Activated T-cell treated with anti-CD3 and anti-CD28 coated beads for 4 hours (primary cell): ENCODE data around the gene AHNAK2.
"Not testable (repeated sequence)": the region's sequence is repeated elsewhere in the genome, so short reads cannot be mapped to it uniquely, and the experiment has no call there.

Experiments
- DNase-seq: peaks from one replicate; pipeline ENCODE4 v3.0.0-alpha.2; 2020

Gene AHNAK2

DNA sequence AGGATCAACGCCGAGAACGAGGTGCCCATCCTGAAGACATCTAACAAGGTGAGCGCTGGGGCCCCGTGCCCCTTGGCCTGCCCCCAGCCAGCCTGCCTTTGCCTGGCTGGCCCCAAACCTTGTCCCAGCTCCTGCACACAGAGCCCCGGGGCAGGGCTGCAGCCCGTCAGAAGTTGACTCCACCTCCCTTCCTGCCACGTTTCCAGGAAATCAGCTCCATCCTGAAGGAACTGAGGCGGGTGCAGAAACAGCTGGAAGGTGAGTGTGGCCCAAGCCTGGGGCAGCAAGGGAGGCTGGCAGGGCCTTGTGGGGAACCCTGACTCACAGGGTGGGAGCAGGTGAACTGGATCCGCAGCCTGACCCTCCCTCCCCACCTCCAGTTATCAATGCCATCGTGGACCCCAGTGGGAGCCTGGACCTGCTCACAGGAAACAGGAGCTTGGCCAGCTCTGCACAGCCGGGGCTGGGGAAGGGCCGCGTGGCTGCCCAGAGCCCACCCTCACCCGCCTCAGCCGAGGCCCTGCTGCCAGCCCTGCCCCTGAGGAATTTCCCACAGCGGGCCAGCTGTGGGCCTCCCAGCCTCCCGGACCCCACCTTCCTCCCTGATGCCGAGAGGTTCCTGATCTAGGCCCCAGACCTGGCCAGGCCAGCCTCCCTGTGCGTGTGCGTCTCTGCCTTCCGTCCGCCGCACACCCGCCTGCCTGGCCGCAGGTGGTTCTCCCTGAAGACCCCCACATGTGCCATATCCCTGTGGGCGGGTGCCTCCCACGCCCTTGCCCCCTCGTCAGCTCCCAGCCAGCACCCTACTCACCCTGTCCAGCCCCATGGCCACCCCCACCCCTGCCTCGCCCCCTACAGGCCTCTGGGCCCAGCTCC lies 83.6 kb downstream of the AHNAK2 start:
- no peak for DNase-seq

DNA sequence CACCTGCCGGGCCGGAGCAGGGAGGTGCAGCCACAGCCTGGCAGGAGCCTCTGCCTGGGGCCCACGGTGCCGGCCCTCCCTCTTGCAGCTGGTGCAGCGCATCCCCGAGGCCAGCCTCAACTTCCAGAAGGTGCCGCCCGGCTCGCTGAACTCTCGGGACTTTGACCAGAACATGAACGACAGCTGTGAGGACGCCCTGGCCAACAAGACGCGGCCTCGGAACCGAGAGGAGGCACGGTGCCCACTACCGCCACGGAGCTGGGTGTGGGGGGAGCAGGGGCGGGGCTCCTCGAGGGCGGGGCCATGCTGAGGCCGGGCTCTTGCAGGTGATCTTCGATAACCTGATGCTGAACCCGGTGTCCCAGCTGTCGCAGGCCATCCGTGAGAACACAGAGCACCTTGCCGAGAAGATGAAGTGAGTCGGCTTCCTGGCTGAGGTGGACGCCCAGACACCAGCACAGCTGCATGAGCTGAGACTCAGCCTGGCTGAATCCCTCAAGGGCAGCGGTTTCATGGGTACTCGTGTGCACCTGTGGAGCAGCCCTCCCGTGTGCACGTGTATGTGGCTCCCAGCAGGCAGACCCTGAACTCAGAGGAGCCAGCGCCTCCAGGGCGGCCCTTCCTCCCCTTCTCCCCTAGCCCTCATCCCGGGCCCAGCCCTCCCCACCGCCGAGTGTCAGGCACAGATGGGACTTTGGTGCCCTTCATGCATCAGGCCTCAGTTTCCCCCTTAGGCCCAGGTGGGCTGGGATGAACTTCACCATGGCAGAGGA lies 84.6 kb downstream of the AHNAK2 start:
- no peak for DNase-seq

DNA sequence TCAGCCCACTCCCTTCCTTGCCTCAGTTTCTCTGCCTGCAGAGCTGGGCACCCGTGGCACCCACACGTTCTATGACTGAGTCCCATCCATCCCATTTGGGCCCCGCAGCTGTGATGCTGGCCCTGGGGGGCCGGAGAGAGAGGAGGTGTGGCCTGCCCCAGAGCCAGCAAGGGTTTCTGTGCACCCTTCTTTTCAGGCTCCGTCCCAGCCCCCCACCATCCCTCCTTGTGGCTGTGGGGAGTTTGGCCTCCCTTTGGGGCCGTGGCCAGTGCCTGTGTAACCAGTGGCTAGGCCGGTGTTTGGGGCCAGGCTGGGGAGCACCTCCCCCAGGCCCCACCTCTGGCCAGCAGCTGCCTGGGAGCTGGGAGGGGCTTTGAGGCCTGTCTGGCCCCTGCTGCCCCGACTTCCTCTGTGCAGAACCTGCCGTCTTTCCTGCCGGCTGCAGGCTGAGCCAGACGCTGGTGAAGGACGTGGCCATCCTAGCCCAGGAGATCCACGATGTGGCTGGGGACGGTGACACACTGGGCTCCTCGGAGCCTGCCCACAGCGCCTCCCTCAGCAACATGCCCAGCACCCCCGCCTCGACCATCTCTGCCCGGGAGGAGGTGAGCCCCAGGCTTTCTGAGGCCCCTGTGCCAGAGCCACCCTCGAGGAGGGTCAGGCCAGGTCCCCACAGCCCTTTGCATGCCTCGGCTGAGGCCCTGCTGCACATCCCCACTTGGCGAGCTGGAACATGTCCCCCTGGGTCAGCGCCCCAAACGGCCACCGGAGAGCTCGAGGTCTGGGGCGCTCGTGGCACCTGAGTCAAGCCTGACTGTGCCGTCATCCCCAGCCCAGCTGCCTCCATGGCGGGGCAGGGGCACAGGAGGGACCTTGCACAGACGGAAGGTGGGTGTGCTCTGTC lies 85.4 kb downstream of the AHNAK2 start:
- no peak for DNase-seq

DNA sequence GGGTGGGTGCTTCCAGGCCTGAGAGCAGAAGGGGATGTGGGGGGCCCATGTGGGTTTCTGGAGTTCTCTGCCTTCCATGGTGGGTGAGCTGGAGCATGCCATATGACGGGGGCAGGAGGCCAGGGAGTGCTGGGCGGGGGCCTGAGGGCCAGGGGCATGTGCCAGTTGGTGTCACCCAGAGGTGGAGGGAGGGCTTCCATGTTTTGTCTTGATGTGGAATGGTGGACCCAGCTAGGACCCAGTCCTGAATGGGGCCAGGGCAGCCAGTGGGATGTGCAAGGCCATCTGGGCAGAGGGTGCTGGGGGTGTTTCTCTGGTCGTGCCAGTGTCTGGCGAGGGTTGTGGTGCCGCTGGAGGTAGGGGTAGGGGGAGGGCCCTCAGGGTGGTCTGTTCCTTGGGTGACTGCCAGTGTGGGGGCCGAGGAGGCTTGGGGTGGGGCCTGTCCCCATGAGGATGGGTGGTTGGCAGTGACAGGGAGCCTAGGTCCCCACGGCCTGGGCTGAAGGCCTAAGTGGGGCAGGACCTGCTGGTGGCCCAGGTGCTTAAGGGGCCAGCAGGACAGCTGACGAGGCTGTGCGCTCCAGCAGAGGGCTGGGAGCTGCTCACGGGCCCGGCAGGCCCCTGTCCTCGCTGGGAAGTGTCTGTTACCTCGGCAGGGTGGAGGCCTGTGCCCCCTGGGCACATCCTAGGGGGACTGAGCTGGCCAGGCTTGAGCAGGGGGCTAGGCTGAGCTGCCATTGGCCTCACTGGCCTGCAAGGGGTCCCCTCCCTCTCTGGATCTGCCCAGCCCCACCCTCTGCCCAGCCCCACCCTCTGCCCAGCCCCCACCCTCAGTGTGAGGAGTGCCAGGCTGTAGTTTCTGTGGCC lies 86.3 kb downstream of the AHNAK2 start:
- DNase-seq, result no peak

DNA sequence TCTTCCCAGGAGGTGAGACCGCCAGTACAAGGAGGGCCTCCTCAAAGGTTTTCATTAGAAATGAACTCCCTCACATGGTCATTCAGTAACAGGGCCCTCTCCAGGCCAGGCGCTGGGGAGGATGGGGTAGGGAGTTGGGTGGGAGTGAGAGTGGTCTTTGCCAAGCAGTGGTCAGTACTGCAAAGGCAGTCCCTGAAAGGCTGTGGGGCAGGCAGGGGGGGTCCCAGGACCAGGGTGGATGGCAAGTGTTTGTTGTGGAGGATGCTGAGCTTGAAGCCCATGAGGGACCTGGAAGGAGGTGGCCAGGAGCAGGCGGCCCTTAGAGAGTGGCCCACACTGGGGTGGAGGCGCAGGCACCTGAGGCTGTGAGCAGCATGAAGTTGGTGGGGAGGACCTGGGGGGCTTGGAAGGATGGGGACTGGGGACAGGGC lies 87.0 kb downstream of the AHNAK2 start:
- no peak for DNase-seq

DNA sequence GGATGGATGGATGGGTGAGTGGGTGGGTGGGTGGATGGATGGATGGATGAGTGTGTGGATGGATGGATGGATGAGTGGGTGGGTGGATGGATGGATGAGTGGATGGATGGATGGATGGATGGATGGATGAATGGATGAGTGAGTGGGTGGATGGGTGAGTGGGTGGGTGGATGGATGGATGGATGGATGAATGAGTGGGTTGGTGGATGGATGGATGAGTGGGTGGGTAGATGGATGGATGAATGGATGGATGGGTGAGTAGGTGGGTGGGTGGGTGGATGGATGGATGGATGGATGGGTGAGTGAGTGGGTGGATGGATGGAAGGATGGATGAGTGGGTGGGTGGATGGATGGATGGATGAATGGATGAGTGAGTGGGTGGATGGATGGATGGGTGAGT lies 87.9 kb downstream of the AHNAK2 start:
- DNase-seq, result not testable (repeated sequence)

DNA sequence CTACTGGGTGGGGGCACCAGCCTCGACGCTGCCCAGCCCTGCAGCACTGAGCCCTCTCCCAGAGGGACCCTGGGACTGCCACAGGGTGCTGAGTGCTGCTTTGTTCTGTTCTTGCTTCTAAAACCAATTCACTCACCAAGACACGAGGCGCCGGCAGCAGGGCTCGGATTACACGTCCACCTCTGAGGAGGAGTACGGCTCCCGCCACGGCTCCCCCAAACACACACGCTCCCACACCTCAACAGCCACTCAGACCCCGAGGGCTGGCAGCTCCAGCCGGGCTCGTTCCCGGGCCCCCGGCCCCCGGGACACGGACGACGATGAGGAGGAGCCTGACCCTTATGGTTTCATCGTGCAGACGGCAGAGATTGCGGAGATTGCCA lies 88.8 kb downstream of the AHNAK2 start:
- no peak for DNase-seq

DNA sequence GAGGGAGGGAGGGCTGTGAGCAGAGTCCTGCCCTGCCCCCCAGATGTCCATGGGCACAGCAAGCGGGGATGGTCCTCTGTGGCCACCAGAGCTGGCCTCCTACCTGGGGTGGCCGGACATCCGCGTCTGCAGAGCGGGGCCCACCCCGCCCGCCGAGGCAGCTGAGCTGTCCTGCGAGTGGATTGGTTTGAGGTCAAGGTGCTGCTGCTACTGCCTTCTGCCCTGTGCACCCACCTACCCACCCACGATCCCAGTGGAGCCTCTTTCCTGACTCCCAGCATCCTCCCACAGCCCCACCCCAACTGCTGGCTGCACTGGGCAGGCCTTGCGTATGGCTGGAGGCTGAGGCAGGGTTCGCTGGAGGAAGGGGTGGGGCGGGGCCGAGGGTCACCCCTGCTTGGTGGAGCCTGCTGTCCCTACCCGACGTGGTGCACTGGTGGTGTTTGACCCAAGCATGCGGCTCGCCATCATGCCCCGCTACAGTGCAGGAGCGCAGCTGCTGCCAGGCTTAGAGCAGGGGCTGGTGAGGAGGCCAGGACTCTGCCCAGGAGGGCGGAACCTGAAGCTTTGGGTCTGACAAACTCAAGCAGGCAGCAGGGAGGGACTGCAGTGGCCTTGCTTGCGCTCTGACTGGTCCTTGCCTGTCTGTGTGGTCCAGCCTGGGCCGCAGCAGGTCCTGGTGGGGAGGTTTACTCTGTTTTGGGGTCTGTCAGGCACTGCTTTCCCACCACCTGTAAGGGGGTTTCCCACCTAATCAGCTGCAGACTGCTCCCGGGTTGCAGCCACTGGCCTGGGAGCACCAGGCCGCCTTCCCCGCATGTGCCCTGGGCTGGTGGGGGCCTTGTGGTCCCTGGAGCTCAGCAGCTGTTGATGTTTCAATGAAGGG lies 89.4 kb downstream of the AHNAK2 start:
- DNase-seq, result no peak

DNA sequence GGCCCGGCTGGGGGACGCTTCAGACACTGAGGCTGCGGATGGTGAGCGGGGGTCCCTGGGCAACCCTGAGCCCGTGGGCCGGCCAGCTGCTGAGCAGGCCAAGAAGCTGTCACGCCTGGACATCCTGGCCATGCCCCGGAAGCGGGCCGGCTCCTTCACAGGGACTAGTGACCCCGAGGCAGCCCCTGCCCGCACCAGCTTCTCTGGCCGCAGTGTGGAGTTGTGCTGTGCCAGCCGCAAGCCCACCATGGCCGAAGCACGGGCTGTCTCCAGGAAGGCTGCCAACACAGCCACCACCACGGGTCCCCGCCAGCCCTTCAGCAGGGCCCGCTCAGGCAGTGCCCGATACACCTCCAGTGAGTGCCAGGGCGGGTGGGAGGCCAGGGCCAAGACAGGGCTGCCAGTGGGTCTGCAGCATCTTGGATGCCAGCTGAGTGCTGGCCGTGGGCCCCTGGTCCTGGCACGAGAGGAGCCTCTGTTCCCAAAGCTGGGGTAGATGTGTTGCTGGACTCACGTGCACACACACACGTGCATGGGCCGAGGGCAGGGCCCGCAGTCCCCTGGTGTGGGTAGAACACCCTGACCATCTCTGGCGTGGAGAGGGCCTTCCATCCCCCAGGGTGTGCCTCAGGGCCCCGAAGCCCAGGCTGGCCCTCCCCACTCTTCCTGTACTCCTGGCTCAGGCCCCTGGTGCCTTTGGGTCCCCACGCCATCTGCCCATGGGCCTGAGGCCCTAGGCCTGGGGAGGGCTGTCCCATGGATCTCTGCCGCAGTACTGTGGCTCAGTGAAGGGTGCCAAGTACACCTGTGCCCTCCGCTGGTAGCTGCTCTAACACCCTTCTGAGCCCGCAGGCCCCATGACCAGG lies 90.3 kb downstream of the AHNAK2 start:
- DNase-seq, result no peak
